RCC 7860 (cell line): ENCODE data around the gene RAB4B.
"Not testable (repeated sequence)": the region's sequence is repeated elsewhere in the genome, so short reads cannot be mapped to it uniquely, and the experiment has no call there.

Experiments
- DNase-seq: peaks from one replicate; pipeline ENCODE4 v3.0.0-alpha.2; 2015; ENCODE audit warnings: low spot score
- FAIRE-seq: peaks from 2 replicates; lab custom pipeline; 2012; peaks lifted over from hg19 to GRCh38; lab: Jason Lieb, UNC

Gene RAB4B

DNA sequence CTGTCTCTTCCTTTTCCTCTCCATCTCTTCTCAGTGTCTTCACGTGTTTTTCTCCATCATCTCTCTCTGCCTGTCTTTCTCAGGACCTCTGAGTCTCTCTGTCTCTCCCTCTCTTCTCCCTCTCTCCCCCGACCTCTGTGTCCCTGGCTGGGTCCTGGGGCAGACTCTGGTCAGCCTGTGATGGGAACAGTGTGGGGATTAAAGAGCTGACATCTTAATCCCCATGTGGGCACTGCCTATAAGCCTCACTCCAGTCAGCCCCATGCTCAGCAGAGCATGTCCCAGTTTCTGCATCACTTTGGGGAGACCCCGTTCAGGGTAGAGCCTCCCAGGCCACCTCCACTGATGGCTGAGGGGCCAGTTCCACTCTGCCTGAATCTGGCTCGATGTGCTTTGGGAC, 37.2 kb downstream of the RAB4B start:
- DNase-seq: no peak
- no peak for FAIRE-seq

DNA sequence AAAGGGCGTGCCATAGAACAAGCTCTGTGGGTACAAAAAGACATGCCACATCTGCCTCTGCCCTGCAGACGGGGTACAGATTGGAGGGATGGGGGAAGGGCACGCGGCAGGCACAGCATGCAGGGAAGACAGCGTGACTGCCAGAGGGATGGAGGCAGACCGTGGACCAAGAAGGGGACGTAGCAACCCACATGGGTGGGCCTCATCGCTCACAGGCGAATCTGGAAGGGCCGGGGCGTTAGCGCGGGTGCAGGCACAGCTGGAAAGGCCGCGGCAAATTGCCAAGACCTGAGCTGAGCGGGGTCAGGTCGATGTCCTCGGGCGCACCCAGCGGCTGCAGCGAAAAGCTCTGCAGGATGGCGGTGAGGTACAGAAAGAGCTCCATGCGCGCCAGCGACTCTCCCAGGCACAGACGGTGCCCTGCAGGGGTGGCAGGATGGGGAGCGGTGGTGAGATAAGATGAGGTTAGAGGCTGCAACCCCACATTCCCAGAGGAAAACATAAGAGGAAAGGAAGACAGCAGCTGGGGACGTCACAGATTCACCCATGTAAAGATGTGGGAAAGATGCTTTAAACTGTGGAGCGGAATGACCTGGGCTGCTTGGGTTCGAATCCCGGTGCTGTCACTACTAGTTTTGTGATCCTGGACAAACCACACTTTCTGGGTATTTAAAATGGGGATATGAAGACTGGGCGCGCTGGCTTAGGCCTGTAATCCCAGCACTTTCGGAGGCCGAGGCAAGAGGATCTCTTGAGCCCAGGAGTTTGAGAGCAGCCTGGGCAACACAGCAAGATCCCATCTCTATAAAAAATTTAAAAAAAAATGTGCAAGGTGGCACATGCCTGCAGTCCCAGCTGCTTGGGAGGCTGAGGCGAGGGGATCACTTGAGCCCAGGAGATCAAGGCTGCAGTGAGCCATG, 40.7 kb downstream of the RAB4B start:
- DNase-seq: not testable (repeated sequence)

DNA sequence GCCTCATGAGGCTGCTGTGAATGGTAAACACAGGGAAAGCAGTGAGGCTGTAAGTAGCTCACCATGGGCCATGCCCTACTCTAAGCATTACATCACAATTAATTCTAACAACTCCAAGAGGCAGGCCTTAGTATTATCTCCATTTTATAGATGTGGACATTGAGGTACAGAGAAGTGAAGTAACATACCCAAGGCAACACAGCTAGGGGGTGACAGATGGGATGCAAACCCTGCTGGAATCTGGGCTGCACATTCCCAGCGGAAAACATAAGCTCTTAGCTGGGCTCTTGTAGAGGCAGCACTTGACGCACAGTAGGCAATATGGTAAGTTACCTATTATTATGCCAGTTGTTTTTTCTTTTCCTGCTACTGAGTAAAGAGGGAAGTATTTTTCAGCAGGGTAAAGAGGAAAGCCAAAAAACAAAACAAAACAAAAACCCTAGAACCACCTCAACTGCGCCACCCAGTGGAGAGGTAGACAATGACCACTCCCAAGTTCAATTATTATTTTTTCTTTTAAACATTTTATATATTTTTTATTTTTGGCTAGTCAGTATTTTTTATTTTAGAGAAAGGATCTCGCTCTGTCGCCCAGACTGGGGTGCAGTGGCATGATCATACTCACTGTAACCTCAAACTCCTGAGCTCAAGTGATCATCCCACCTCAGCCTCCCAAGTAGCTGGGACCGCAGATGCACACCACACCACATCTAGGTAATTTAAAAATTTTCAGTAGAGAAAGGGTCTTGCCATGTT, 41.6 kb downstream of the RAB4B start:
- FAIRE-seq: not testable (repeated sequence)

More for the DNA sequence above, 40.7 kb downstream of the RAB4B start:
- not testable (repeated sequence) for FAIRE-seq

DNA sequence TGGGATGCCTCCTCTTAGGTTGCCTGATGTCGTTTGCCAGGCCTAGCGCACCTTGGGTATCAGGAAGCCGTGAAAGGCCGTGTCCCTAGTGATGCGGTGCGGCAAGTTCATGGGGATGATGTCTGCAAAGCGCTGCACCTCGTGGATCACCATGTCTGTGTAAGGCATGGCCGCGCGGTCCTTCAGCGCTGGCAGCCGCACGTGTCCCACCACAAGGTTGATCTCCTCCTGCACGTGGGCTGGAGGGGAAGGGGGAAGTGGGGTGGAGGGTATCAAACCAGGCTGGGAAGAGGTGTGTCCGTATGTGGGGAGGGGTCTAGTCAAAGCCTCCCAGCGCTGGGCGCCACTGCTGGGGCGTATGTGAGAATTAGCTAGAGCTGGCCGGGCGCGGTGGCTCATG, 44.1 kb downstream of the RAB4B start:
- no peak for DNase-seq
- FAIRE-seq: no peak

More for the DNA sequence above, 41.6 kb downstream of the RAB4B start:
- not testable (repeated sequence) for DNase-seq

DNA sequence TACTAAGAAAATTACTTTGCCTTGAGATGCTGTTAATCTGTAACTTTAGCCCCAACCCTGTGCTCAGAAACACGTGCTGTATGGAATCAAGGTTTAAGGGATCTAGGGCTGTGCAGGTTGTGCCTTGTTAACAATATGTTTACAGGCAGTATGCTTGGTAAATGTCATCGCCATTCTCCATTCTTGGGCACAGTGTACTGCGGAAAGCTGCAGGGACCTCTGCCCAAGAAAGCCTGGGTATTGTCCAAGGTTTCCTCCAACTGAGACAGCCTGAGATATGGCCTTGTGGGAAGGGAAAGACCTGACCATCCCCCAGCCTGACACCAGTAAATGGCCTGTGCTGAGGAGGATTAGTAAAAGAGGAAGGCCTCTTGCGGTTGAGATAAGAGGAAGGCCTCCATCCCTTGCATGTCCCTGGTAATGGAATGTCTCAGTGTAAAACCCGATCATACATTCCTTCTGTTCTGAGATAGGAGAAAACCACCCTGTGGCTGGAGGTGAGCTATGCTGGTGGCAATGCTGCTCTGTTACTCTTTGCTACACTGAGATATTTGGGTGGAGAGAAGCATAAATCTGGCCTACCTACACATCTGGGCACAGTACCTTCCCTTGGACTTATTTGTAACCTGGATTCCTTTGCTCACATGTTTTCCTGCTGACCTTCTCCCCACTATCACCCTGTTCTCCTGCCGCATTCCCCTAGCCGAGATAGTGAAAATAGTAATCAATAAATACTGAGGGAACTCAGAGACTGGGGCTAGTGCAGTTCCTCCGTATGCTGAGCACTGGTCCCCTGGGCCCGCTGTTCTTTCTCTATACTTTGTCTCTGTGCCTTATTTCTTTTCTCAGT, 44.9 kb downstream of the RAB4B start:
- not testable (repeated sequence) for FAIRE-seq
- peak; percentile 72 for DNase-seq

DNA sequence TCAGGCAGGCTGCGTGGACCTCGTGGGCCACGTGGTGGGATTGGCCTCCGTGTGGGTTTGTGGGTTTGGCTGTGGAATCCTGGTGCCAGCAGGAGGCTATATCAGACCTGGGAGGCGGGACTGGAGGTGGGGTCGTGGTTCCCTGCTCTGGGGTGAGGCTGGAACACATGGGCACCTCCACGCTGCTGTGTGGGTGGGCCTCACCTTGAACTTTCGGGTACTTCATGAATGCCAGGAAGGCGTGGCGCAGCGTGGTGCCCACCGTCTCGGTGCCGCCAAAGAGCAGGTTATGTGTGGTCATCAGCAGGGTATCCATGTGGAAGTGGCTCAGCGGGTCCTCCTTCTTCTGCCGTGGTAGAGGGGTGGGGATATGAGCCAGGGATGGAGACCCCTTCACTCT, 46.9 kb downstream of the RAB4B start:
- FAIRE-seq, DNase-seq: not testable (repeated sequence)

DNA sequence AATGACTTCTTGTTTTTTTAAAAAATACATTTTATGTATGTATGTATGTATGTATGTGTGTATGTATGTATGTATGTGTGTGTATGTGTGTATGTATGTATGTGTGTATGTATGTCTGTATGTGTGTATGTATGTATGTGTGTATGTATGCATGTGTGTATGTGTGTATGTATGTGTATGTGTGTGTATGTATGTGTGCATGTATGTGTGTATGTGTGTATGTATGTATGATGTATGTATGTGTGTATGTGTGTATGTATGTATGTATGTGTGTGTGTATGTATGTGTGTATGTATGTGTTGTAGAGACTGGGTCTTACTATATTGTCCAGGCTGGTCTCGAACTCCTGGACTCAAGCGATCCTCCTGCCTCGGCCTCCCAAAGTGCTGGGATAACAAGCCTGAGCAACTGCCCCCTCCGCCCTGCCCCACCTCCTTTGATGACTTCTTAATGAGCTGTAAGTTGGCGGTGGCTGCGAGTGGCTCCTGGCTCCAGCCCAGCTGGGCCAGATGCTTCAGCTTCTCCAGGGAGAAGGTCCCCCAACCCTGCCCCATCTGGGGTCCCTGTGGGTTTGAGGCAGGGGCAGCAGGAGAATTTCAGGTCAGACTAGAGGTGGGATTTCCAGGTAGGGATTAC, 47.5 kb downstream of the RAB4B start:
- FAIRE-seq, DNase-seq: not testable (repeated sequence)

DNA sequence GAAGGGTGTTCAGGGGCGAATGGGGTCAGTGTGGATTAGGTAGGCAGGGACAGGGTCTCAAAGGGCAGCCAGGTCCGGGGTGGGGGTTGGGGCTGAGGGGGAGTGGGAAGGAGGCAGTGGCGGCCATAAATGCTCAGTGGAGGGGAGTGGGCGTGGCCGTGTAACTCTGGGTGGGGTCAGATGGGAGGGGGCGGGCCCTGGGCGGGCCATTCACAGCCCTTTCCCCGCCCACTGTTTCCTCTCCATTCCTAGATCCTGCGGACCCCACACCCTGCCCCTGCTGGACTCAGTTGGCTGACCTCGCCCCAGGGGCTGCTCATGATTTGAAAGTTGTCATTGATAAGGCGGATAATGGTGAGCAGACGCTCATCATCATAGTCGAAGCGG, 48.3 kb downstream of the RAB4B start:
- not testable (repeated sequence) for FAIRE-seq, DNase-seq

DNA sequence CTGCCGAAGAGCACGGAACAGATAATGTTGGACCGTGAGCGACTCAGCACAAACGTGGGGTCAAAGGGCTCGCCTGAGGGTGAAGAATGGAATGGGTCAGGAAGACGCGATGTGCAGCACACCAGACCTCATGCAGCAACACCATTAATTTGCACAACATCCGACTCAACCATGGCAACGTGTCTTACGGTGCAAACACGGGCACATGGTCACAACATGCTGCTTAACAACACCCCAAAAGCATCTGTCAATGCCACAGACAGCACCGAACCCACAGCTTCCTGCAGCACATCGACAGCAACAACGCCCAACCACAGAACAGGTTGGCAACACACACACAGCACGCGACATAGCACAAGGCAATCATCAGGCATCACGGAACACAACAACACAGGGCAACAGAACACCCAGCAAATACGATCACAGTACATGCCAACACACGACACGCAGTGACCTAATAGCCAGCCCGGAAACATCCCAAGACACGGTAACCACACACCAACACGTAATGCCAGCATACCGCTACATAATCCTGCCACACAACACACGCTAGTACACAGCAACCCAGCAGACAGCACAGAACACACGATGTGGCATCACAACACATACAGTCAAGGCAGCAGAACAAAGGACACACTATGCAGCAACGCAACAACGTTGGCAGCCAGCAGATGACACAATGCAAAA, 48.8 kb downstream of the RAB4B start:
- DNase-seq, FAIRE-seq: not testable (repeated sequence)

DNA sequence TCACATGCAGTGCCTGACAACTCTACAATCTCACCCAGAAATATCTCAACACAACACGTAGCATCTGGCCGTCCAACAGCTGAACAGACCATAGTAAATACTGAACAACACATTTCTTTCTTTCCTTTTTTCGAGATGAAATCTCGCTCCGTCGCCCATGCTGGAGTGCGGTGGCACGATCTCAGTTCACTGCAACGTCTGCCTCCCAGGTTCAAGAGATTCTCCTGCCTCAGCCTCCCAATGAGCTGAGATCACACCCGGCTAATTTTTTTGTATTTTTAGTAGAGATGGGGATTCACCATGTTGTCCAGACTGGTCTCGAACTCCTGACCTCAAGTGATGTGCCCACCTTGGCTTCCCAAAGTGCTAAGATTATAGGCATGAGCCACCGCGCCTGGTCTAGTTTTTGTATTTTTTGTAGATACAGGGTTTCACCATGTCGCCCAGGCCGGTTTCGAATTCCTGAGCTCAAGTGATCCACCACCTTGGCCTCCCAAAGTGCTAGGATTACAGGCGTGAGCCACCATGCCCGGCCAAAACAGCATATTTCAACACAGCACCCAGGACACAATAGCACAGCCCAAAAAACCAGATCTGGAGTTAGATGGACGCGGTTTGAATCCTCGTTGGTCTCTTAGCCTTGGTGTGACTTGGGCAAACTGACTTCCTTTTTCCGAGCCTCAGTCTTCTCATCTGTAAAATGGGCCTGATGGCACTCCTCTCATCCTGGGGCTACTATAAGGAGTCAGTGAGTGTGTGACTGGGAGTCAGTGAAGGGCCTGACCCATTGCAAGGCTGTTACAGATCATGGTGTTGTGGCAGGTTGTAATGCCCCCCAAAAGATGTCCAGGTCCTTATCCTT, 49.6 kb downstream of the RAB4B start:
- no peak for FAIRE-seq
- no peak for DNase-seq

DNA sequence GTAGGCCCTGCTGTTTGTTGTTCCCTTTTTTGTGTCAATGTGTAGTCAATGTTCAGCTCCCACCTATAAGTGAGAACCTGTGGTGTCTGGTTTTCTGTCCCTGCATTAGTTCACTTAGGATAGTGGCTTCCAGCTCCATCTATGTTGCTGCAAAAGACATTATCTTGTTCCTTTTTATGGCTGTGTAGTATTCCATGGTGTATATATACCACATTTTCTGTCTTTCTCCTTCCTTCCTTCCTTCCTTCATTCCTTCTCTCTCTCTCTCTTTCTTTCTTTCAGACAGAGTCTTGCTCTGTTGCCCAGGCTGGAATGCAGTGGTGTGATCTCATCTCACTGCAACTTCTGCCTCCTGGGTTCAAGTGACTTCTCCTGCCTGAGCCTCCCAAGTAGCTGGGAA, 51.2 kb downstream of the RAB4B start:
- FAIRE-seq: no peak
- no peak for DNase-seq

DNA sequence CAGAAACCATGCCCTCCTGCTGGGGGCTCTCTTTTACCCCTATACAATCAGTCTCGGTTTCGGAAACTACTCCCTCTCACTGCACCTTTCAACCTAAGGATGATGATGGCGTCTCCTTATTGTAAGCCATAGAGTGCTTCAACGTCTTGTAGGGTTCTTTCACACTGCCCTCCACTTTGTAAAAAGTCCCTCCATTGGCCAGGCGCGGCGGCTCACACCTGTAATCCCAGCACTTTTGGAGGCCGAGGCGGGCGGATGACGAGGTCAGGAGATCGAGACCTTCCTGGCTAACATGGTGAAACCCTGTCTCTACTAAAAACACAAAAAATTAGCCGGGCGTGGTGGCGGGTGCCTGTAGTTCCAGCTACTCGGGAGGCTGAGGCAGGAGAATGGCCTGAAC, 52.7 kb downstream of the RAB4B start:
- not testable (repeated sequence) for FAIRE-seq, DNase-seq

DNA sequence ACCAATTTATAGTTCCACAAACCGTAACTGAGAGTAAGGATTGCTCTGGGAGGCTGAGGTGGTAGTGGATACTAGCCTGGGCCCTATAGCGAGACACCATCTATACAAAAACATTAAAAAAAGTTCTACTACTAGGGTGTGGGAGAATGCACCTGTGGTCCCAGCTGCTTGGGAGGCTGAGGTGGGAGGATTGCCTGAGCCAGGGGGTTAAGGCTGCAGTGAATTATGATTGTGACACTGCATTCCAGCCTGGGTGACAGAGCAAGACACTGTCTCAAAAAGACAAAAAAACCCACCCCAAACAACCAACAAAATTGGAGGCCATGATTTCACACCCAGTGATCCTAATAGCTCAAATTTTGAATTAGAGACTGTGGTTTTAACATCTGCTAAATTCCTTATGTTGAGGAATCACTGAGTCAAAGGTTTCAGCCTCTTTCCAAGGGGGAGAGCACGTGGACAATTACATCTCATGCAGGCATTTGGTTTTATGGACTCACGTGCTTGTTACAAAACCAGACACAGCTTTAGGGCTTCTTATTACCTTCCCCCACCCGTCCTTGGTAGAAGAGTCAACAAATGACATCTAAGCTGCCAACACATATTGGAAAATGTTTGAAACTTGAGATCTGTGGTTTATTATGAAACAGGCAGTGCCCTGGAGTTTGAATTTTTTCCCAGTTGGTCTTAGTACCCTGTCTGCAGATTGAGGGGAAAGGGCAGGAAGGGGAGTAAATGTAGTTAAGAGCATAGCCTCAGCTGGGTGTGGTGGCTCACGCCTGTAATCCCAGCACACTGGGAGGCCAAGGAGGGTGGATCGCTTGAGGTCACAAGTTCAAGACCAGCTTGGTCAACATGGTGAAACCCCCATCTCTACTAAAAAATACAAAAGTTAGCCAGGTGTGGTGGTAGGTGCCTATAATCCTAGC, 53.7 kb downstream of the RAB4B start:
- DNase-seq: peak; percentile 52
- FAIRE-seq: no peak

DNA sequence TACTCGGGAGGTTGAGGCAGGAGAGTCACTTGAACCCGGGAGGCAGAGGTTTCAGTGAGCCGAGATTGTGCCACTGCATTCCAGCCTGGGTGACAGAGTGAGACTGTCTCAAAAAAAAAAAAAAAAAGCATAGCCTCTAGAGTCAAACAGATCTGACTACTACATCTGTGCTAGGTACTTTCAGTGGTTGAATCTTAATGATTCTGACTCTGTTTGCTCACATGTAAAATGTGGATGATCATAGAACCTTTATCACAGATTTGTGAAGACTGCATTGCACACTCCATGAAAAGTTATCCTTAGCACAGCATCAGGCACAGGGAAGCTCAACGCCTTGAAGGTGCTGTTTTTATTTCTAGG, 54.4 kb downstream of the RAB4B start:
- not testable (repeated sequence) for FAIRE-seq, DNase-seq

DNA sequence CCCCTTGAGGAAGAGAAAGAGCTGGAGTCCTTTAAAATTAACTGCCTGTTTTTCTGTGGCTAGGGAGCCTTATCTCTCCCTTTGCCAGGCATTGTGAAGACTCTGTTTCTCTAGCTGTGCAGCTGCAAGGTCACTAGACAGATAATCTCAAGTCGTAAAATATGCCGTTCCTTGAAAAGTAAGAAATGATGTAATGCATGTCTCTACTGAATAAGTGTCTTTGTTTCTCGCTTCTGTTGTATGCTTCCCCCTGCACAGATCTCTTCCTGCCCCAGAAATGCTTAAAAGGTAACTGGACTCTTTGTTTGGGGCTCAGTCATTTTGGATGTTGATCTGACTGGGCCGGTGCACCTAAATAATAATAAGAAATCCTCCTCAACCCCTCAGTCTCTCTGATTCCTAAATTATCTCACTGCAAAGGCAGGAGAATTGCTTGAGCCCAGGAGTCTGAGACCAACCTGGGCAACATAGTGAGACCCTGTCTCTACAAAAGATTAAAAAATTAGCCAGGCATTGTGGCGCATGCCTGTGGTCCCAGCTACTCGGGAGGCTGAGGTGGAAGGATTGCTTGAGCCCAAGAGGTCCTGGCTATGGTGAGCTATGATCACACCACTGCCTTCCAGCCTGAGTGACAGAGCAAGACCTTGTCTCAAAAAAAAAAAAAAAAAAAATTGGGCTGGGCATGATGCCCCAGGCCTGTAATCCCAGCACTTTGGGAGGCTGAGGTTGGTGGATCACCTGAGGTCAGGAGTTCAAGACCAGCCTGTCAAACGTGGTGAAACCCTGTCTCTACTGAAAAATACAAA, 55.9 kb downstream of the RAB4B start:
- not testable (repeated sequence) for DNase-seq, FAIRE-seq

DNA sequence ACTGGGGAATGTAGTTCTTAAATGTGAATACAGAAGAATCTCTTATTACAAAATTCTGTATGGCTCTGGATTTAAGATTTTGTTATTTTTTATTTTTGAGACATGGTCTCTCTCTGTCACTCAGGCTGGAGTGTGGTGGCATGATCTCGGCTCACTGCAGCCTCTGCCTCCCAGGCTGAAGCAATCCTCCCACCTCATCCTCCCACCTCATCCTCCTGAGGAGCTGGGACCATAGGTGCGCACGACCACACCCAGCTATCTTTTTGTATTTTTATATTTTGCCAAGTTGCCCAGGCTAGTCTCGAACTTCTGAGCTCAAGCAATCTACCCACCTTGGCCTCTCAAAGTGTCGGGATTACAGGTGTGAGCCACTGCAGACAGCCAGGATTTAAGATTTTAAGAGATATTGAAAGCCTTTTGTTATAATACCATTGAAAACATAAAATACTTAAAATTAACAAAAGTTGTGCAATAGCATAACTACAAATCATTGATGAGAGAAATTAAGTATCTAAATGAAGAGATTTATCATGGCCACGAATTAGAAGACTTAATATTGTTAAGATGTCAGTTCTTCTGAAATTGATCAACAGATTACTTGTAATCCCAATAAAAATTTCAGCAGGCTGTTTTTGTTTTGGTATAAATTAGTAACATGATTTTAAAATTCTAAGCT, 58.8 kb downstream of the RAB4B start:
- DNase-seq (no peak), FAIRE-seq (no peak)
